GM18498 (cell line): ENCODE measurements around the gene ATRN.
"Not testable (repeated sequence)": the region's sequence is repeated elsewhere in the genome, so short reads cannot be mapped to it uniquely, and the experiment has no call there.

Experiments
- ATAC-seq: cut with Tn5 transposase; IDR thresholded peaks from one replicate; pipeline ENCODE4 v1.9.1; 2021; ENCODE audit warnings: mild to moderate bottlenecking, moderate library complexity; ENCODE audit not compliant: unreplicated experiment

ATRN gene

DNA sequence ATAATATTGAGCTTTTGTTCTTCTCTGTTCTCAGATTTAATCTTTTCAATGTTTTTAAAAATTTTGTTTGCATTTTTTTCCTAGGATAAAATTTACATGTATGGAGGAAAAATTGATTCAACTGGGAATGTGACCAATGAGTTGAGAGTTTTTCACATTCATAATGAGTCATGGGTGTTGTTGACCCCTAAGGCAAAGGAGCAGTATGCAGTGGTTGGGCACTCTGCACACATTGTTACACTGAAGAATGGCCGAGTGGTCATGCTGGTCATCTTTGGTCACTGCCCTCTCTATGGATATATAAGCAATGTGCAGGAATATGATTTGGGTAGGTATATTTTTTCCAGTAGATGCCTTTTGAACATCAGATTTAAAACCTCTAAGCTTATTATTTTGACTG, 89.8 kb downstream of the ATRN start:
- ATAC-seq: no peak

DNA sequence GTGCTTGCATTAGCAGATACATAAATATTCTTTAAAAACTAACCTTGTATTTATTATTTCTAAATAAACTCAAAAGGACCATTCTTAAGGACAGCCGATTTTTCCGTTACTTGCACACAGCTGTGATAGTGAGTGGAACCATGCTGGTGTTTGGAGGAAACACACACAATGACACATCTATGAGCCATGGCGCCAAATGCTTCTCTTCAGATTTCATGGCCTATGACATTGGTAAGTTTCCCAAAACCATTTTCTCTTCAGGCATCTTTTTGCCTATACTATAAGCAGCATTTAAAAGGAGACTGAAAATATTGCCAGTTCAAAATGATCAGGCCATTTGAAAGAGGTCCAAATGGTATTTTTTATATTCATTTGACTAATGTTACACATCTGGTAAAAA, 92.3 kb downstream of the ATRN start:
- no peak for ATAC-seq

DNA sequence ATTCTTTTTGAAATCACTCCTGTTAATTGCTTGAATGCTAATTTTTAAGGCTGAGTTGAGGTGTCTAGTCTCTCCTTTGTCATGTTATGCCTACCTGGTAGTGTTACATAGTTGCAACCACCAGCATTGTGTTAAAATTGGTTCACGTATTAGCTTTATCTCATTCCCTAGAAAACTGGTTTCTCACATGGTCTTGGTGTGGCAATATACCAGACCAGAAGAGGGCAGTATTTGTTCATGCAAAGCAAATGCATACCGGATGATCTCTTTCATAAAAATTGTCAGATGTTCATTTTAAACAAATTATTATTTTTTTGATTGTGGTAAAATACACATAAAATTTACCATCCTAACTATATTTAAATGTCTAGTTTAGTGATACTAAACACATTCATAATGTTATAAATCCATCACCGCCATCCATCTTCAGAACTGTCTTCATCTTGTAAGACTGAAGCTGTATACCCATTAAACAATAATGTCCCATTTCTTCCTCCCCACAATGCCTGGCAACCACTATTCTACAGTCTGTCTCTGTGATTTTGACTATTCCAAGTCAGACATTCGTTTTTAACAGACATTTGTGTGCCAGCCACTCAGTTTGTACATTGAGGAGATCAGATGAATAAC, 92.8 kb downstream of the ATRN start:
- no peak for ATAC-seq

DNA sequence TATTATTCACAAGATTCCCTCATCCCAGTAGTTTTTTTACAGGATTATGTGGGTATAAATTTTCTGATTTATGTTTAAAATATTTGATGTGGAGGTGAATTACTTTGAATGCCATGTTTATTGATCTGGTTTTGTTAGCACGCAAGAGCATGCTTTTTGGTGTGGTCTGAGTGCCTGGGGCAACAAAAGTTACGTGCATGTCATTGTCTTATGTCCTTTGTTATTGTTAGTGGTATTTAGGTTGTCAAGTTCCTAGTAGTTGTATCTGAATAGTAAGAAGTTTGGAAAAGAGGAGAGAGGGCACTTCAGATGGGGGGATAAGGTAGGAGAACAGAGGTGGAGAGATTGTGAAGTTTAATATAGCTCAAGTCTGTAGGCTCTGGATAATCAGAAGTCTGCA, 95.0 kb downstream of the ATRN start:
- no peak for ATAC-seq

DNA sequence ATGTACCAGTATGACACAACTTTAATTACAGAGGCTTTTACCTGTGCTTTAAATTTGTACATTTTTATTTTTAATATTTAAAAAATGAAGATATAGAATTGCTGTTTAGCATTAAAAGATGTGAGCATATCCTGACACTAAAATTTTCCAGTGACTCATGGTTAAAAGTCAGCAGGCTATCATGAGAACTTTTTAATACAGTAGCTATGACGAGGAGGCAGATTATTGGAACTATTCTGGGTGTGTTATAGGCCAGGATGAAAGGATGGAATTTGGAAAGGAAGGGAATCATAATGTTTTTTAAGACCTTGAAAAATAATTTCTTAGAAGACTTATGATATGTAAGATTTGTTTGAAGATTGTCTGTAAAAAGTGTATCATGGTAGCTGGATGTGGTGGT, 101.3 kb downstream of the ATRN start:
- ATAC-seq: no peak

DNA sequence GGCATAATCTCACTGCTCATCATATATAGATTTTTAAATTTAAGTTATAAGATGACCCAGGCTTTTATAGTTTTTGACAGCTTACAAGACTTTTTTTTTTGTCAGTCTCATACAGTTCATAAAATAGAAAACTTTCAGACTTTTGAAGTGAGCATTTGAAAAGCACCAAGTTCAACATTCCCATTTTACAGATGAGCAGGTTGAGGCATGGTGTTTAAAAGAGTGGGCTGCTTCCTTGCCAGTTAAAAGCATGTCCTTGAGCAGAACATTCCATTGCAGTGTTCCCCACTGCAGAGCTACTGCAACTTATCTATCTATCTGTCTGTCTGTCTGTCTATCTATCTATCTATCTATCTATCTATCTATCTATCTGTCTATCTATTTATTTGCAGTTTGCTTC, 105.5 kb downstream of the ATRN start:
- ATAC-seq: no peak

- no peak for ATAC-seq
Measured at GRCh38 chr20:3577366-3577765, 106.5 kb downstream of the ATRN start.

DNA sequence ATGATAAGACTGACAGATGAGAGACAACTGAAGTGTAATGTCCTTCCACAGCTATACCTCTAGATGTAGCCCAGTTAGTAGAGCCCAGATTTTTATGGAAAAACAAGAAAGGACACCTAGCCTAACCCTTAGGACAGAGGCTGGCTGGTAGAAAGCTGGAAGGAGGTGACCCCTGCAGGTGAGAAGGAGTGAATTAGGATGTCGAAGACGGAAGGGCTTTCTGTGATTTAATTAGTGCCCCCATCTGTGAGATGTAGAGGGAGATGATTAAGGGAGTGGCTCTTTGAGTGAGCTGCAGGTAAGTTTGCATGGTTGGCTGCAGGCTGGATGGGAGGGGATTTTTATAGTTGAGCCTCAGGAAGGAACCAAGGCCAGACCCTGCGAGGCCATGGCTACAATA, 109.6 kb downstream of the ATRN start:
- no peak for ATAC-seq

- no peak for ATAC-seq
Measured at GRCh38 chr20:3583765-3584164, 112.9 kb downstream of the ATRN start.

DNA sequence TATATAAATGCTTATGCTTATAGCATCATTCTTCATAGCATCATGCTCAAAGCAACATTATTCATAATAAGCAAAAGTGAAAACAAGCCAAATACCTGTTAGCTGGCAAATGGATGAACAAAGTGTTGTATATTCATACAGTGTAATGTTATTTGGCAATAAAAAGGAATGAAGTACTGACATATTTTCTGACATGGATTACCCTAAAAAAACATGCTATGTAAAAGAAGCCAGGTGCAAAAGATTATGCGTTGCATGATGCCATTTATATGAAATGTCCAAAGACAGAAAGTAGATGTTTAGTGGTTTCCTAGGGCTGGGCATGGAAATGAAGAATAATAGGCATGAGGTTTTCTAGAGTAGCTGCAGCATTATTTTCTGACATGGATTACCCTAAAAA, 115.3 kb downstream of the ATRN start:
- no peak for ATAC-seq

GRCh38 chr20:3590164-3590563, 119.3 kb downstream of the ATRN start:
- no peak for ATAC-seq

DNA sequence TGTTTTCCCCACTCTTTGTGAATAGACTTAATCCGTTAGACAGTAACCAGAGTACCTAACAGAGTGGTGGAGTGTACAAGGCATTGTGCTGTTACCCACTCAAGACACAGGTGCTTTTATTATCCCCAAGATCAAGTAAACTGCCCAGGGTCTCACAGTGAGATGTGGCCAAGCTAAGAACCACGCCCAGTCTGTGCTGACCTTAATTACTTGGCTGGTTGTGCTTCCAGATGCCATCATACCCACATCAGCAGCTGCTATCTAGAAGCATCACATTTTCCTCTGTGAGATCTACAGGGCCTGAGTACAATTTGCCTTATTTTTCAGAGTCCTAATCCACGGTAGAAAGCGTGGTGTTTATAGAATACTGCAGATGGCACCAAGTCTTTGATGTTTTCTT, 122.1 kb downstream of the ATRN start:
- no peak for ATAC-seq

DNA sequence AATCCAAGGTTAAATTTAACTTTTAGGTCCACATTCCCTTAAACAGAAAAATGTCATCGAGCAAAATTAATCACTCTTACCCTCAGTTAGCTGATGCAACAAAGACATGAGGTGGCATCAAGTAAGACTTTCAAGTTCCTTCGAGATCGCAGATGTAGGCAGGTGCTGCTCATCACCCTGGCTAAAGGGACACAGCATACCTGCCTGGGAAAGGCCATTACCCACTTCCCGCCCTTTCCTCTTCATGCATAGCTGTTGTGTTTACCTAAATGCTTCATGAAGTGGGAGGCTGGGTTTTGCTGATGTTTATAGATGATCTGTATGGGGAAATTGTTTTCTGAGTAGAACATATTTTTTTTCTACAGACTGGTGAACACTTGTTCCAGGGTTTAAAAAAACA, 124.7 kb downstream of the ATRN start:
- ATAC-seq: no peak

- ATAC-seq: no peak
Measured at GRCh38 chr20:3603108-3603507, 132.3 kb downstream of the ATRN start.

- not testable (repeated sequence) for ATAC-seq
Measured at GRCh38 chr20:3605386-3605886, 134.6 kb downstream of the ATRN start.

- ATAC-seq: no peak
Measured at GRCh38 chr20:3606021-3606420, 135.2 kb downstream of the ATRN start.

GRCh38 chr20:3611901-3612300, 141.1 kb downstream of the ATRN start:
- ATAC-seq: no peak

DNA sequence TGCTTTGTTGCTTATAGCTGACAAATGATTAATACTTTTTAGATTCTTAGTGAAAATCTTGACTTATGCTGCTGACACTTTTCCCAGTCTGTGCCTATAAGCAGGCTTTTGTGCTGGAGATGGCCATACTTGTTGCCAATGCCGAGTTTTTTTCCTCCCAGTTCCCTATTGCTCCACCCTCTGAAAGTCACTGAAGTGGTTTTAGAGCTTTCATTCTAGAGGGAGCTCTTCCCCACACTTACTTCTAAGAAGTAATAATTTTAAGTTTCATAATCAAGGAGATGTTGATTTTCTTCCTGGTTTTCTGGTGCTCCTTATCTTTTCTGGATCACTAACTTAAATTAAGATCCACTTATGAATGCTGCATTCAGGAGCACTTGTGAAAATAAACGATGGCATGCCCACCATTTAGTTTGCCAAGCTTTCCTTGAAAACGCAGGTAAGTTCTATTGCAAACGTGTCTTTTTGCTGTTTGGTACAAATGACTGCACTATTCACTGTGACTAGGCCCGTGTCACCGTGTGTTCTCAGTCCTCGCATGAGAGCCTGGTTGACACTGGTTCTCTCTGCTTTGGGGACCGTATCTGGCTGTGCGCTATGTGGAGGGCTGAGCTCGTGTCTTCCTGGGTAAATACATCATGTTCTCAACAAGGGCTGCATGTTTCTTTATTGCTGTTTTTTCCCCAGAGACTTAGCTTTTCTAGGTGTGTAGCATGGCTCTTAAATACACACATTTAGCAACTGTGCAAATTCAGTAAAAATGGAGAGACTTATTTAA, 142.2 kb downstream of the ATRN start:
- no peak for ATAC-seq

DNA sequence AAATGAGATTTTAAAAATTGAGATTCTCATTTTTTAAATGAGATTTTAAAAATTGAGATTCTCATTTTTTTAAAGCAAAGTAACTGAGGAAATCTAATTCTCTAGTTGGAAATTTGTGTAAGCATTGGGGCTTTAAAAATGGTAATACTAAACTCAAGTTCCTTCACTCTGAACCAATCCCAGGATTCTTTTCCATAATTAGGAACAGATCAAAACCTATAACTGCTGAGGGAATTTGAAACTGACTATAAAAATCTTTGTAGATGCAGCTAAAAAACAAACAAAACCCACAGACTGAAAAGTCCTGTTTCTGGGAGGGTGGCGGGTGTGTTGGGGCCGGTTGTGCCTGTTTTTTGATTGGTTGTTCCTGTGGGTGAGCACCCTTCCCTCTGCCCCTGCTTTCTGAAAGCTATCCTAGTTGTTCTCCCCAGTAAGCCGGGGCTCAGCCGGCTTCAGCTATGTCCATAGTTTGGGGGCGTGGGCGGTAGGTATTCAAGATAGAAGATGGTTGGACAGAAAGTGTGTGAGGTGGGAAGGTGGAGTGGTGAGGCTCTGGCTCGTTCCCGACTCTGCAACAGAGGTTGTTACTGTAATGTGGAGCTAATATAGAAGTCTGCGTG, 143.1 kb downstream of the ATRN start:
- ATAC-seq: no peak

DNA sequence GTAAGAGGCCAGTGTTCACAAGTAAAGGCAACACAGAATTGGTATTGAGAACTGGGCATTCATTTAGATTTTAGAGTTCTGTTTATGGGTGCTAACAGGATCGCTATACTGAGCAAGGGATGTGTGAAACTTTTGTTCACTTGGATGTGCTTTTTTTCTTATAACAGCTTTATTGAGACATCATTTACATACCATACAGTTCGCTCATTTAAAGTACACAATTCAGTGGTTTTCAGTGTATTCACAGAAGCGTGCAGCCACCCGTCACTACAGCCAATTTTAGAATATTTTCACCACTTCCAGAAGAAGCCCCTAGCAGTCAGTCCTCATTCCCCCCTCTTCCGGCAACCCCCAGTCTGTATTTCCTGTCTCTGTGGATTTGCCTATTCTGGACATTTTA, 143.6 kb downstream of the ATRN start:
- no peak for ATAC-seq

DNA sequence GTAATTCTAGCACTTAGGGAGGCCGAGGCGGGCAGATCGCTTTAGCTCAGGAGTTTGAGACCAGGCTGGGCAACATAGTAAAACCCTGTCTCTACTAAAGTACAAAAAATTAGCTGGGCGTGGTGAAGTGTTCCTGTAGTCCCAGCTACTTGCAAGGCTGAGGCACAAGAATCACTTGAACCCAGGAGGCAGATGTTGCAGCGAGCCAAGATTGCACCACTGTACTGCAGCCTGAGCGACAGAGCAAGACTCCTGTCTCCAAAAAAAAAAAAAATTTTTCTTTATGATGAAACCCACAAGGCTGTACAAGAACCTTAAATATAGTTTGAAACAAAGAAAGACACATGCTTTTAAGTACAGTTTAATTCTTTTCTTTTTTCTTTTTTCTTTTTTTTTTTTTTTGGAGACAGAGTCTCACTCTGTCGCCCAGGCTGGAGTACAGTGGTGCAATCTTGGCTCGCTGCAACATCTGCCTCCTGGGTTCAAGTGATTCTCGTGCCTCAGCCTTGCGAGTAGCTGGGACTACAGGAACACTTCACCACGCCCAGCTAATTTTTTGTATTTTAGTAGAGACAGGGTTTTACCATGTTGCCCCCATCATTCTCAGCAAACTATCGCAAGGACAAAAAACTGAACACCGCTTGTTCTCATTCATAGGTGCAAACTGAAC, 144.5 kb downstream of the ATRN start:
- not testable (repeated sequence) for ATAC-seq

- ATAC-seq: no peak
Measured at GRCh38 chr20:3616250-3616649, 145.4 kb downstream of the ATRN start.
